SIG-M5 treated with dmso at 0.1 percent for 504 hours (cell line): ENCODE data around the gene WHRN.

Source experiments
- DNase-seq: peaks from one replicate; lab custom pipeline; 2025; ENCODE audit not compliant: unreplicated experiment; lab: John Stamatoyannopoulos, UW

WHRN gene

GRCh38 chr9:114515528-114515927 lies 10.3 kb upstream of the WHRN start:
- DNase-seq, result no peak

- no peak for DNase-seq
These were observed 8.6 kb upstream of the WHRN start for GRCh38 chr9:114513959-114514267.

- DNase-seq, result no peak
These were observed 8.0 kb upstream of the WHRN start for GRCh38 chr9:114513055-114513958.

GRCh38 chr9:114511978-114512874 lies 7.0 kb upstream of the WHRN start:
- no peak for DNase-seq

- DNase-seq, result peak; percentile 66
These were observed 2.5 kb upstream of the WHRN start for GRCh38 chr9:114507726-114508125.

GRCh38 chr9:114506082-114506390 lies 763 bp upstream of the WHRN start:
- DNase-seq, result no peak

GRCh38 chr9:114504341-114505186 lies 709 bp downstream of the WHRN start:
- DNase-seq, result no peak

- DNase-seq, result no peak
These were observed 1.5 kb downstream of the WHRN start for GRCh38 chr9:114503522-114504340.

GRCh38 chr9:114503009-114503408 lies 2.3 kb downstream of the WHRN start:
- DNase-seq, result no peak

- no peak for DNase-seq
These were observed 3.2 kb downstream of the WHRN start for GRCh38 chr9:114501796-114502682.

GRCh38 chr9:114500697-114501292 lies 4.5 kb downstream of the WHRN start:
- DNase-seq, result no peak

GRCh38 chr9:114499941-114500696 lies 5.2 kb downstream of the WHRN start:
- no peak for DNase-seq

- no peak for DNase-seq
These were observed 5.7 kb downstream of the WHRN start for GRCh38 chr9:114499528-114499927.

GRCh38 chr9:114497727-114498382 lies 7.4 kb downstream of the WHRN start:
- no peak for DNase-seq

GRCh38 chr9:114497236-114497635 lies 8.0 kb downstream of the WHRN start:
- no peak for DNase-seq

GRCh38 chr9:114496011-114496410 lies 9.3 kb downstream of the WHRN start:
- DNase-seq, result no peak

GRCh38 chr9:114494776-114495569 lies 10.3 kb downstream of the WHRN start:
- no peak for DNase-seq
